Astrocyte of the spinal cord (primary cell): Measurements from ENCODE around the gene BTRC.
A peak's percentile ranks its signal among the peaks of the same experiment; 100 is the strongest.

Experiments used
- DNase-seq: peaks from one replicate; pipeline ENCODE4 v3.0.0; 2011; ENCODE audit warnings: low read depth, low spot score
- H3K4me3 ChIP-seq: 2 replicates; pipeline ENCODE4 v1.5.1; 2011; ENCODE audit warnings: low read depth, mild to moderate bottlenecking, low read length, moderate library complexity
- CTCF ChIP-seq: IDR thresholded peaks from 2 replicates; pipeline ENCODE4 v1.5.1; 2012; ENCODE audit warnings: low read depth, mild to moderate bottlenecking, low read length, inconsistent platforms
- in situ Hi-C: cut with HindIII; loops from 2 replicates; pipeline ENCODE4 v1.10.0; 2017; ENCODE audit warnings: low sequenced_read_pairs

BTRC gene

GRCh38 chr10:101565370-101565900, 211.5 kb downstream of the BTRC start:
- no peak for DNase-seq
- in situ Hi-C loops: no loop called here
- TF ChIP-seq CTCF: no peak
- H3K4me3 ChIP-seq: no peak overlapping the region

DNA sequence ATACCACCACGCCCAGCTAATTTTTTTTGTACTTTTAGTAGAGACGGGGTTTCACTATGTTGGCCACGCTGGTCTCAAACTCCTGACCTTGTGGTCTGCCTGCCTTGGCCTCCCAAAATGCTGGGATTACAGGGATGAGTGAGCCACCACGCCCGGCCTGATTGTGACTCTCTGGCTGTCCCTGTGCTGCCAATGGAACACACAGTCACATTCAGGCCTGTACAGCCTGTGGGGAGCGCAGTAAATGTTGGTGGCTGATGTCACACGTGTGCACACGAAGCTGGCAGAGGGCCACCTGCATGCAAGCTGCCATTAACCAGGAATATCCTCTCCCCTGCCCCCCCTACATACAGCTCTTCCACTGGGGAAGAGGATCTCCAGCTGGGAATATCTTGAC, 212.0 kb downstream of the BTRC start:
- no peak for TF ChIP-seq CTCF
- in situ Hi-C loops: no loop called here
- no peak overlapping the region for H3K4me3 ChIP-seq
- DNase-seq: no peak

GRCh38 chr10:101566333-101567164, 212.6 kb downstream of the BTRC start:
- H3K4me3 ChIP-seq: no peak overlapping the region
- peak; percentile 28 for DNase-seq
- TF ChIP-seq CTCF: no peak
- in situ Hi-C loops: no loop called here

DNA sequence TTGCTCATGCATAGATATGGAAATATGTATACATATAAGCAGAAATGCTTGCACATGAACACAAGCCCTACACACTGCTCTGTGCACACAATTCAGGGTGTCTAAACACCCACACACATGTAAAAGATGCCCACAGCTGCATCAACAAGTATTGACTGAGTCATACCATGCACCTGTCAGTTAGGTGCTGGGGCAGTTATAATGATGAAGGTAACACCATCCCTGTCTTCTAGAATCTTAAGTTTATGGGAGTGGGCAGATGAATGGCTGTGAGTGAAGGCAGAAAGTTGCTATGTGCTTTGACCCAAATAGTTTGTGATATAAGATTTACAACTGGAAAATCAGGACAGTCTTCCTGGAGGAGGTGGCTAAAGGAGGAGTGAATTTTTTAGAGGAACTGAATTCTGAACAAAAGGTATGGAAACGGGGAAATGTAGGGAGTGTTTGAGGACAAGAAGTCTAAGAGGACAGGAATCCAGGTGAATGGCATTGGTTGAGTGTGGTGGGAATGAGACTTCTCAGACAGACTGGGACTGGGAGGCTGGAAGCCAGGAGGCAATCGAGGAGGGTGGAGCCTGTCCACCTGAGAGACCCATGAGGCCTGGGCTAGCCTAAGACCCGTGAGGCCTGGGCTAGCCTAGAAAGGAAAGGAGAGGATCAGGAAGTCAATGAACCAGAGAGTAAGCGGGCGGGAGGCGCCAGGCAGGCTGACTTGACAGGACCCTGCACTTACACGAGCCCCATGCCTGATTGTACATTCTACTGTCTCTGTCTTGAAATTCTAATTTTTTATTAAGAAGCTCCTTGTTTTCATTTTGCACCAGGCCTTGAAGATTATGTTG, 213.4 kb downstream of the BTRC start:
- no peak overlapping the region for H3K4me3 ChIP-seq
- in situ Hi-C loops: no loop called here
- TF ChIP-seq CTCF: no peak
- no peak for DNase-seq

DNA sequence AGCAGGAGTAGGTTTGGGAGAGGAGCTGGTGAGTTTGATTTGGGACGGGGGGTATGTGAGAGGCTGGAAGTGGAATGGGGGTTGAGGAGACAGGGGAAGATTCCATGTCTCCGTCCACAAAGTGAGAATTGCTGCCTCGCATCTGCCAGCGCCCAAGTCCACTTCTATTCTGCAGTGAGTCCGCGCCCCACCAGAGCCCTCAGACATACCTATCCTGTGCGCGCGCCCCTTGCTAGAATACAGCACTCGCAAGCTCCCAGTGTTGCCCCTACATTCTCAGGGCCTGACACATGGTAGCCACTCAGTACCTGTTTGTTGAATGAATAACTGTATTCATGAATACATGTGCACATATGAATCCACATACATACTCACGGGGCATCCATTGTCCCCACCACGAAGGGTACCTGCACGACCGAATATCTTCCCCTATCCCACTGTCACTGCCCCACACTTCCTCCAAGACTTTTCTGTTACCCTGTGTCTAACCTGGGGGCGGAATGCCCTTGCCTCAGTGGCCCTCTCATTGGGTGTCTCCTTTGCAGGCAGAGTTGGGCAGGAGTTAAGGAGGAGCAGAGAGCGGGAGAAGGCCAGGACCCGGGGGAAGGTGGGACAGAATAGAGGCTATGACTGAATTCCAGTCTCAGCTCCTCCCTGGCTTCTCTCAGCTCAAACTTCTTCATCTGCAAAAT, 214.2 kb downstream of the BTRC start:
- in situ Hi-C loops: no loop called here
- no peak for DNase-seq
- no peak overlapping the region for H3K4me3 ChIP-seq
- TF ChIP-seq CTCF: no peak

- DNase-seq: no peak
- no peak overlapping the region for H3K4me3 ChIP-seq
- TF ChIP-seq CTCF: no peak
- in situ Hi-C loops: no loop called here
These were observed 215.3 kb downstream of the BTRC start for GRCh38 chr10:101569323-101569621.
